IPS-18a (cell line): Measurements from ENCODE around the gene CACUL1.

Source experiments
- H3K27ac ChIP-seq: one replicate; pipeline ENCODE4 v1.5.1; 2013; ENCODE audit warnings: low read length
- H3K27me3 ChIP-seq: one replicate; pipeline ENCODE4 v1.6.1; 2013; ENCODE audit warnings: mild to moderate bottlenecking, low read length; ENCODE audit not compliant: control insufficient read depth, insufficient read depth
- H3K36me3 ChIP-seq: one replicate; pipeline ENCODE4 v1.6.1; 2013; ENCODE audit warnings: low read depth, low read length; ENCODE audit not compliant: control insufficient read depth
- H3K4me1 ChIP-seq: one replicate; pipeline ENCODE4 v1.6.1; 2013; ENCODE audit warnings: low read depth, low read length; ENCODE audit not compliant: control insufficient read depth
- H3K4me3 ChIP-seq: one replicate; pipeline ENCODE4 v1.5.1; 2013; ENCODE audit warnings: low read length
- H3K9ac ChIP-seq: one replicate; pipeline ENCODE4 v1.6.1; 2013; ENCODE audit warnings: mild to moderate bottlenecking, low read length, moderate library complexity
- H3K9me3 ChIP-seq: one replicate; pipeline ENCODE4 v1.6.1; 2013; ENCODE audit warnings: low read depth, low read length; ENCODE audit not compliant: control insufficient read depth

Gene CACUL1

GRCh38 chr10:118767297-118768040 is 12.7 kb upstream of the CACUL1 start:
- H3K27ac ChIP-seq: no peak overlapping the region
- no peaks in the 10 kb centered on the region for H3K27me3 ChIP-seq

DNA sequence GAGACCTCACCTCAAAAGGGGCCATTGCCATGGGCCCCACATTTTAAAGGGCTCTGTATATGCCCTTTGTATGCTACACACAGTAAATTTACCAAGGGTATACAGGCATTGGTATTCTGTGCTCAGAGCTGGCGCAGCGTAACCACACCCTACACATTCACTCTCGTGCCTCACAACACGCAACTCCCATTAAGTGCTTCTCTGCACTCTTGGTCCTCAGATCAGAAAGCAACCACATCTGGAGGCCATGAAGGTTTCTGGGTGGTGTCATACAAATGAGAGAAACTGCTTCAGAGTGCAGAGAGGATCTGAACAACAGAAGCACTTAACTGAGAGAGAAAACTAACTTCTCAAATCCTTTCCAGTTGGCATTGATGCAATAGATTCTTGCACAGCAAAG is 9.4 kb upstream of the CACUL1 start:
- Histone ChIP-seq H3K9ac (no peak overlapping the region), H3K27ac (no peak overlapping the region), H3K27me3 (no peaks in the 10 kb centered on the region), H3K9me3 (no peaks in the 10 kb centered on the region), H3K36me3 (no peaks in the 10 kb centered on the region), H3K4me1 (no peaks in the 10 kb centered on the region), H3K4me3 (no peak overlapping the region)

More at GRCh38 chr10:118767297-118768040, 12.7 kb upstream of the CACUL1 start:
- Histone ChIP-seq H3K9ac (no peak overlapping the region), H3K36me3 (no peaks in the 10 kb centered on the region), H3K4me1 (no peaks in the 10 kb centered on the region), H3K9me3 (peaks cover 3% of the 10 kb centered on the region), H3K4me3 (no peak overlapping the region)

- Histone ChIP-seq H3K4me1 (no peaks in the 10 kb centered on the region), H3K27ac (no peak overlapping the region), H3K36me3 (no peaks in the 10 kb centered on the region), H3K4me3 (no peak overlapping the region), H3K27me3 (no peaks in the 10 kb centered on the region), H3K9ac (no peak overlapping the region), H3K9me3 (no peaks in the 10 kb centered on the region)
Observed at GRCh38 chr10:118763202-118763988, 8.6 kb upstream of the CACUL1 start.

DNA sequence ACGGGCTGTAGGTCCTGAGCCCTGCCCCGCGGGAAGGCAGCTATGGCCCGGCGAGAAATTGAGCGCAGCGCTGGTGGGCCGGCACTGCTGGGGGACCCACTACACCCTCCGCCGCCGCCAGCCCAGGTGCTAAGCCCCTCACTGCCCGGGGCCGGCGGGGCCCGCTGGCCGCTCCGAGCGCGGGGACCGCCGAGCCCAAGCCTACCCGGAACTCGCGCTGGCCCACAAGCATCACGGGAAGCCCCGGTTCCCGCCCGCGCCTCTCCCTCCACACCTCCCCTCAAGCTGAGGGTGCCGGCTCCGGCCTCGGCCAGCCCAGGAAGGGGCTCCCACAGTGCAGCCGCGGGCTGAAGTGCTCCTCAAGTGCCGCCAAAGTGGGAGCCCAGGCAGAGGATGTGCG is 5.5 kb upstream of the CACUL1 start:
- no peak overlapping the region for H3K9ac ChIP-seq
- H3K27me3 ChIP-seq: peaks cover 5% of the 10 kb centered on the region
- H3K27ac ChIP-seq: no peak overlapping the region
- no peaks in the 10 kb centered on the region for H3K9me3 ChIP-seq
- H3K4me3 ChIP-seq: no peak overlapping the region
- no peaks in the 10 kb centered on the region for H3K4me1 ChIP-seq
- H3K36me3 ChIP-seq: no peaks in the 10 kb centered on the region

GRCh38 chr10:118758449-118758848 is 3.7 kb upstream of the CACUL1 start:
- peaks cover 5% of the 10 kb centered on the region for H3K27me3 ChIP-seq
- no peaks in the 10 kb centered on the region for H3K36me3 ChIP-seq
- no peak overlapping the region for H3K27ac ChIP-seq
- H3K9me3 ChIP-seq: no peaks in the 10 kb centered on the region
- no peaks in the 10 kb centered on the region for H3K4me1 ChIP-seq
- no peak overlapping the region for H3K9ac ChIP-seq
- H3K4me3 ChIP-seq: no peak overlapping the region

DNA sequence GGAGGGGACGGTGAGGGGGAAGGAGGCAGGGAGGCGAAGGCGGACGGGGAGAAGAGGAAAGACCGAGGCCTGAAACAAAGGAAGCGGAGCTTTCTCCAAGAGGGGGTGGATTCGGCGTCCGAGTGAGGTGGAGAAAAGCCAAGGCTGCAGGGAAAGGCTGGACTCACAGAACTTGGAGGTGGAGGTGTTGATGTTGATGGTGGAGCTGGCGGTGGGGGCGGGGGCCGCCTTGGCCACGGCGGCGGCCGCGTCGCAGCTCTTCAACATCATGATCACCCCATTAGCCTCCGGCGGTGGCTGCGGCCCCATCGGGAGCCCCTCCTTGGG is 578 bp downstream of the CACUL1 start:
- Histone ChIP-seq H3K9ac (peak overlapping the region; percentile 84), H3K27ac (peak overlapping the region; percentile 56), H3K4me1 (peaks cover 8% of the 10 kb centered on the region), H3K9me3 (no peaks in the 10 kb centered on the region), H3K36me3 (no peaks in the 10 kb centered on the region), H3K4me3 (peak overlapping the region; percentile 80), H3K27me3 (peaks cover 5% of the 10 kb centered on the region)

DNA sequence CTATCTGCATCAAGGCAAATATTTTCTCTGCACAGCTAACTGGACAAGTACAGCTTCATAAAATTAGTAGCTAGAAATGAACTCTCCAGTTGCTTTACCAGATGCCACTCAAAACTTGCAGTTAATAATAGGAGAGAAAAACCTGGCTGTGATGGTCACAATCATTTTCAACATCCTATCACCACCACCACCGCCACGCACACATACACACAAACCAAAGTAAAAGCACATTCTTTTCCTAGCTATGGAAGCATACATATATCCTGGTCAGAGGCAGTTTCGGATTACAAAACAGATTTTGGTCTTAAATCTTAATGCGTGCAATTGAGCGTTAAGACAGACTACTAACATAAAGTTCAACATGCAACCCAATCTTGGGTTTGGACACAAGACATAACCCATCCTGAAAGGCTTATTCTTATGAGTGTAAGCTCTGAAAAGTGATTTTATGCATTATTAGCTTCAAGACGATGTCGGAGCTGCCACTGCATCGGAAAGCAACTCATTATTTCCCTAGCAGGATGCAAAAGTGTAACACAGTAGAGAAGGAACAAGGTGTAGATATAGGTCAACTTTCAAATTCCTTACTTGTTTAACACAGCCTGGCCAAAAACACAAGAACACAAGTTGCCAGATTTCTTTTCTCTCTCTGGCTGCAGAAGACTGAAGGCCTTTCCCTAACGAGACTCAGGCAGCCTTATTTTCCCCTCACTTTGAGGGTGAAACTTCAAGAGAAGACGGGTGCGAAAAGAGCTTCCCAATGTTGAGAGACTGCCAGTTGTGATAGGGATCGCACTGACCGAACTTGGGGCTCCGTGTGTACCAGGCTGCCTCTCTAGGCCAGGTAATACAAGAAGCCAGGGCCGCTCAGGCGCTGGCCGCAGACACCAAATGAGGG is 1.2 kb downstream of the CACUL1 start:
- no peaks in the 10 kb centered on the region for H3K9me3 ChIP-seq
- no peak overlapping the region for H3K27ac ChIP-seq
- peak overlapping the region; percentile 84 for H3K9ac ChIP-seq
- H3K36me3 ChIP-seq: no peaks in the 10 kb centered on the region
- peaks cover 5% of the 10 kb centered on the region for H3K27me3 ChIP-seq
- peak overlapping the region; percentile 80 for H3K4me3 ChIP-seq
- H3K4me1 ChIP-seq: peaks cover 8% of the 10 kb centered on the region

GRCh38 chr10:118752409-118752808 is 2.4 kb downstream of the CACUL1 start:
- no peaks in the 10 kb centered on the region for H3K36me3 ChIP-seq
- no peak overlapping the region for H3K27ac ChIP-seq
- peaks cover 5% of the 10 kb centered on the region for H3K27me3 ChIP-seq
- no peaks in the 10 kb centered on the region for H3K9me3 ChIP-seq
- peak overlapping the region; percentile 84 for H3K9ac ChIP-seq
- peak overlapping the region; percentile 80 for H3K4me3 ChIP-seq
- H3K4me1 ChIP-seq: peaks cover 8% of the 10 kb centered on the region

GRCh38 chr10:118751265-118751664 is 3.5 kb downstream of the CACUL1 start:
- Histone ChIP-seq H3K27ac (no peak overlapping the region), H3K36me3 (no peaks in the 10 kb centered on the region), H3K9me3 (no peaks in the 10 kb centered on the region), H3K4me3 (no peak overlapping the region), H3K4me1 (peaks cover 8% of the 10 kb centered on the region), H3K27me3 (peaks cover 1% of the 10 kb centered on the region), H3K9ac (no peak overlapping the region)

- Histone ChIP-seq H3K9ac (no peak overlapping the region), H3K27ac (no peak overlapping the region), H3K4me3 (no peak overlapping the region), H3K9me3 (no peaks in the 10 kb centered on the region), H3K27me3 (no peaks in the 10 kb centered on the region), H3K4me1 (peaks cover 5% of the 10 kb centered on the region), H3K36me3 (no peaks in the 10 kb centered on the region)
Observed at GRCh38 chr10:118748041-118748440, 6.7 kb downstream of the CACUL1 start.

GRCh38 chr10:118746246-118746645 is 8.5 kb downstream of the CACUL1 start:
- Histone ChIP-seq H3K4me3 (no peak overlapping the region), H3K4me1 (no peaks in the 10 kb centered on the region), H3K9me3 (no peaks in the 10 kb centered on the region), H3K27ac (no peak overlapping the region), H3K36me3 (no peaks in the 10 kb centered on the region), H3K9ac (no peak overlapping the region), H3K27me3 (no peaks in the 10 kb centered on the region)
